HL-60/S4 treated with phorbol 12-myristate 13-acetate at 8.2 ng/mL for 4 days and 3 days (cell line): Measurements from ENCODE around the gene ZNF683.

Source experiments
- in situ Hi-C: fragments of 300-500 bp; cut with MboI; formaldehyde crosslinking; loops from 2 replicates; pipeline ENCODE4 v1.15.0; 2022; ENCODE audit warnings: low sequenced_read_pairs

ZNF683 gene

DNA sequence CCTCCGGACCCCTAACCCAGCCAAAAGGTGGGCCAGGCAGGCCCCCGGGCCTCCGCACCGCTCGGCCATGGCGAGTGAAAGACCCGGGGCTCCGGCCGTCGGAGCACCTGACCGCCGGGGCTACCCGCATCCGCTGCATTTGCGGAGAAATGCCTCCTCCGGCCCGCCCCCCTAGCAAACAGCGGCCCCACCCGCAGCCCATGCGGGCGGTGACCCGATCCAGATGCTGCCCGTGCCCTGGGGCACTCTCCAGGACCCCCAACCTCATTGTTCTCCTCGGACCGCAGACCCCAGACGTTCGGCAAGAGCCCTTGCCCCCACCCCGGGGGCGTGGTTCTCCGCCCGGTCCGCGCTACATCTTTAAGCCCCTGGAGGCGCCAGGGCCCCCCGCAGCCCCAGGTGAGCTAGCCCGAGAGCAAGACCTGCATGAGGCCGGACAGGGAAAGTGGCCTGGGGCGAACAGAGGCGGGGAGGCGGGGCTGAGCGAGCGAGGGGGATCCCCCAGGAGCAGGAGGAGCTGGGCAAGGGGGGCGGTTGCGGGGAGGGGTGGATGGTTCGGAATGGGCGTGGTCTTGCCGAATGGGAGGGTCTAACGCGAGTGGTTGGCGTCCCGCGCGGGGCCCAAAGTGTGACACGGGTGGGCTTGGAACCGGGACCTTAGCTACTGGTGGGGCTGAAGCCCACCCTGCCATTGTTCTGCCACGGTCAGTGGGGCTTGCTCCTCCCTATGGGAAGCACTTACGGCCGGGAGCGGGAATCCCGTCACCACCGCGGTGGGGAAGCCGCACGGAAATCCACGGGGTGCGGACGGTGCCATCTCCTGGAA lies 12.4 kb downstream of the ZNF683 start:
- in situ Hi-C loops = no loop called here

DNA sequence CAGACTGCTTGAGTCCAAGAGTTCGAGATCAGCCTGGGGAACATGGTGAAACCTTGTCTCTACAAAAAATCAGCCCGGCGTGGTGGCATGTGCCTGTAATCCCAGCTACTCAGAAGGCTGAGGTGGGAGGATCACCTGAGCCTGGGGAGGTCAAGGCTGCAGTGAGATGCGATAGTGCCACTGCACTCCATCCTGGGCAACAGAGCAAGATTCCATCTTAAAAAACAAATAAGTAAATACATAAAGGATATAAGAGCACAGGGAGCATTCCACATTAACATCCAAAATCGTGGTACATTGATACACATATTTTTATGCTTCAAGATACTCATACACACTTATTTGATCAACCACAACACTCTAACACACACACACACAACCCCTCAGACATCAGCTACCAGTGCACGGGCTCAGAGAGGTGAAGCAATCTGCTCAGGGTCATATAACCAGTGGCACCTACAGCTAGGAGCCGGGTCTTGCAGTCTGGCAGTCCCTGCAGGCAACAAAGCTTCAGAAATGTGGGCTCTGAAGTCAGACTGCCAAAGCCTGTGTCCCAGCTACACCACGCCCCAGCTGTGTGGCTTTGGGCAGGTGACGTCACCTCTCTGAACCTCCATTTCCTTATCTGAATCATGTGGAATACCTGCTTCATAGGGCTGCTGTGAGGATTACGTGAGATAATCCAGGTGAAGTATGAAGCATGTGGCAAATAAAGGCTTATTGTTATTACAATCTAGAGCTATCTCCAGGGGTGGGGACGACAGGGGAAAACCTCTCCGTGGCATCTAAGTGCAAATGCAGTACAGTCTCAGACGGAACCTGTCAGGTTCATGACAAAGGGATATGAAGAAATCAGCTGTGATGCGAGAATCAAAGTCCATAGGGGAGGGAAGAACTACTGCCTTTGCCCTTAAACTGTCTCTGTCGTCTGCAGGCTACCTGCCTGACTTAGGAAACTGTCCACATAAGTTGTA lies 13.9 kb downstream of the ZNF683 start:
- in situ Hi-C loops = no loop called here

DNA sequence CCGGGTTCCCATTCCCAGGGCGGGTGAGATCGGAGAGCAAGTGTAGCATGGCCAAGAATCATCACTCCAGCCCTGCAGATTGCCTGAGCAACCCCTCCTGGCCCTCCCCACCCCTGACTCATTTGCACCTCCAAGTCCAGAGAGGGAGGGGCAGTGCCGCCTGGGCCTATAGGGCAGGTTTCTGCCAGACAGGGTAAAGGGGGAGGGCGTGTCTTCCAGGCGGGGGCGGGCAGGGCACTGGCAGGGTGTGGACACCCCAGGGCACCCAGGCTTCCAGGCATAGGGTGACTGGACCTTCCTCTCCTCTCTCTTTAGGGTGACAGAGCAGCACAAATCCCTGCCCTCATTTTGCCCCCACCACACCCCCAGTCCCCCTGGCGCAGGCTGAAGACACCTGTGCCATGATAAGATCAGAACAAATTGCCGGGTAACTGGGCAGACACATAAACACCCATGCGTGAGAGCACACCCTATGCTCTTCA lies 15.4 kb downstream of the ZNF683 start:
- in situ Hi-C loops = no loop called here

- in situ Hi-C loops = no loop called here
These were observed 16.4 kb downstream of the ZNF683 start for GRCh38 chr1:26356106-26356505.

- in situ Hi-C loops = no loop called here
These were observed 17.6 kb downstream of the ZNF683 start for GRCh38 chr1:26354972-26355371.

GRCh38 chr1:26353976-26354820 lies 18.4 kb downstream of the ZNF683 start, which contains the start of gene CRYBG2:
CRYBG2 (minus strand) TSS chr1:26354130; CDS start chr1:26346657, 7,473 bp downstream.
- in situ Hi-C loops = no loop called here

DNA sequence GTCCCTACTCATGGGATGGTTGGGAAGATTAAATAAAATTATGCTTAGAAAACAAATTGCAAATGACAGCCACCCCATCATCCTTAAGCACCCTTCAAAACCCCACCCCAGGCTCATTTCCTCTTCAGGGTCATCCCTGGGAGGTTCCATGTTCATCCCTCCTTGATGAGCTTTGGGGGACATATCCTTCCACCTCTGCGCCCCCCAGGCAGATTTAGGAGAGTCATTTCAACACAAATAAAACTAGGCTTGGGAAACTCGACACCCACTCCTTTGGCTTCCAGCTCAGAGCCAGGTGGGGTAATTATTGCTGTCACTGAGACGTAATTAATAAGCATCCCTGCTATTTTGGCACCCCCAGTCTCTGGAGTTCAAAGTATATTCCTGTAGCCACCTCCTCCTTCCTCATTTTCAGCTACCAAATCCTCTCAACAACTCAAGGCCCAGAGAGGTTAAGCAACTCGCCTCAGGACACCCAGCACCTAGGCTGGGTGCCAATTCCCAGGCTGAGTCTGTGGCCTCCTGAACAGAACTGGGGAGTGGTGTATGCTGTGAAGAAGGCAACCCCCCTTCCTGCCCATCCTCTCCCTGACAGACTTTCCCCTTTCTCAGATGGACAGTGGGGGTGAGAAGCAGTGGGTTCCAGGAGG lies 19.2 kb downstream of the ZNF683 start:
- in situ Hi-C loops = no loop called here

- in situ Hi-C loops = no loop called here
These were observed 20.2 kb downstream of the ZNF683 start for GRCh38 chr1:26352338-26352679.

DNA sequence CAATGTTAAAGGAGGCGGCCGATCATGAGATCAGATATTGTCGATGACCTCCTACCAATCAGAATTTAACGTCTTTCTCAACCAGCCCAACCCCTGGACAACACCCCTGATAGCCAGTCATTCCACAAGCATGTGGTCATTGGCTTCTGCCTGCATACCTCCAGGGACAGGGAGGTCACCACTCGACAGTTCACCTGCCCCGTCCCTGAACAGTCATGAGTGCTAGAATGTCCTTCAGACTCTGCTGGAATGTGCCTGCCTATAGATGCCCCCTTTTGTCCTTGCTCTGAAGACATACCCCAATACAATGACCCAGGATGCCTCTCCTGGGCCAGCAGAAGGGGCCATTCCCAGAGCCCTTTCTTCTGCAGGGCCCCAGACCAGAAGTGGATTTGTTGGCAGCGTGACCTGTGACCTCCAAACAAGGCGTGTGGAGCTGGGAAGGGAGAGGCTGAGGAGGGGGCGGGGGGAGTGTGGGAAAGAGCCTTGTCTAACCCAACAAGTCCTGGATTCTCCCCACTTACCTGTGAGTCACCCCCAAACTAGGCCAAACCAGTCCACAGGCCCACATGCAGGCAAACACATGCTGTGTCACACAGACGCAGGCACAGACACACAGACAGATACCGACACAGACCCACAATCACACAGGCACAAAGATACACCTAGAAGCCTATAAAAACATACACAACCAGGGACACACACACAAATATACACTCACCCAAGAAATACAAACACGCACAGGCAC lies 20.8 kb downstream of the ZNF683 start:
- in situ Hi-C loops = no loop called here

DNA sequence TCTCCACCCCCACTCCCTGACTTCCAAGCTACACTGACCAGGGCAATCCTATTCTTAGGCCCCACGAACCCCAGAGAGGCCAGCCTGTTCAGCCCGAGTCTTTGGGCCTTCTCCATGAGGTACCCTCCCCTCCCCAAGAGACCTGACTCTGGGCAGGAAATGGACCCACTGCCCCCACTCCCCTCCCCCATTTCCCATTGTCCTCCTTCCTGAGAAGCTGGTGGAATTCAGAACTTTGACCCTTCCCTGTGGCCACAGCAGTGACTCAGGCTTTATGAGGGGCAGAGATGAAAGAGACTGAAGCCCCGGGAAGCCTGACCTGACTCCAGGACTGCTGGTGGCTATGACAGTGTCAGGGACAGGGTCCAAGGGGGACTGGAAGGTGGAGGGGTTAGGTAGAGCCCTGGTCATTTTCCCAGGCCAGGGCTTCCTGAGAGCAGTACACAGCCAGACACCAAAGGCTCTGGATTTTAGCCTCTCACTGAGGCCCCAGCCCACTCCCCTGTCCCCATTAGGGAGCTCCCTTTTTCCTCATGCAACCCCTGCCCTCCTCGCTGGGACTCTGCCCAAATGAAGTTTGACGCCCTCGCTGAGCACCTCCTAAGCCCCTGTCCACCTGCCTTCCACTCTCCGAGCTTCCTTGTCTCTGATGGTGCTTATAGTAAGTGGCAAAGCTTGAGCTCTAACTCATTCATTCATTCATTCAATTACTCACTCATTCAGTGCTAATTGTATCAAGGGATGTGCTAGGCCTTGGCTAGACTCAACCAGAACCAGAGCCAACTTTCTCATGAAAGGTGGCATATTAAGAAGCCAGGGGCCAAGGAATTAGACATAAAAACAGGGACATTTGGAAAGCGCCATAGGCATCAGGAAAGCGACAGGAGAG lies 21.6 kb downstream of the ZNF683 start:
- in situ Hi-C loops = no loop called here

DNA sequence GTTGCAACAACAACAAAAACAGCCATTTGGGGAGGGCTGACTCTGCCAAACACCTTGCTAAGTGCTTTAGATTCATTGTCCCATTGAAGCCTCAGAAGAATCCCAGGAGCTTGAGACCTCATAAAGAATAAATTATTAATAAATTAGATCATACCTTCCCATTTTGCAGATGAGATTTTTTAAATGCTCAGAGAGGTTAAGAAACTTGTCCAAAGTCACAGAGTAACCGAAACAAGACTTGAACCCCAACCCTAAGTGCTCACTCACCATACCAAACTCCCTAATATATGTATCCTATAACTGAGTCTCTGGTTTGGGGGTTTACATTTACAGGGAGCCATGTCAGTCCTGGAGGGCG lies 22.2 kb downstream of the ZNF683 start:
- in situ Hi-C loops = no loop called here

GRCh38 chr1:26349877-26350244 lies 22.7 kb downstream of the ZNF683 start:
- in situ Hi-C loops = no loop called here

GRCh38 chr1:26349188-26349876 lies 23.2 kb downstream of the ZNF683 start:
- in situ Hi-C loops = no loop called here

DNA sequence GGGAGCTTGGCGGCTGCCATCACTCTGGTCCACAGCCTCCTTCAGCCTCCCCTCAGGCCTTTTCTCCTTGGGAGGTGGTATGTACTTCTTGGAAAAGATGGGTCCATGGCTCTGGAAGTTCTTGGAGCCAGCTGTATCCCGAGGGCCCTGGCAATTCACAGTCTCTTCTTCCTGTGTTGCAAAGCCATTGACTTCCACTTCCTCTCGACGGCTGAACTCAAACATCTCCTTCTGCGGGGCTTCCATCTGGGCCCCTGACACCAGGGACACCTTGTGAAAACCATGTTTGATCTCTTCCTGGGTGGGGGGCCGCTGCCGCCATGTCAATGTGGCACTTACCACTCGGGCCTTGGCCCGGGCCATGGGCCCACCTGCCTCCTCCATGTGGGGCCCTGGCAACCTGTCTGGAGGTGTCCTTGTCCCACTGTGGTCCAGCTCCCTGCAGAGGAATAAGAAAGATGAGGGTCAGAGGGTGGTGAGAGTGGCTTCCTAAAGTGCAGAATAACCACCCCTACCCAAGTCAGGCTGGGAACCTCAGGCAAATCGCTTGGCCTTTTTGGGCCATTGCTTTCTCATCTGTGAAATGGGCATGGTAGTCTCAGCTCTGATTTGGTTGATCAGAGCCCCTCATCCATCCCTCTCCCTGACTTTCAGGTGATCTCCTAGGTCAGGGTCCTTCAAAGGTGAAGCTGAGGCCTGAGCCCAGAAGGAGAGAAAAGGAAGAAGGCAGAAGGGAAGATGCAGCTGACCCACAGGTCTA lies 26.1 kb downstream of the ZNF683 start:
- in situ Hi-C loops = no loop called here

DNA sequence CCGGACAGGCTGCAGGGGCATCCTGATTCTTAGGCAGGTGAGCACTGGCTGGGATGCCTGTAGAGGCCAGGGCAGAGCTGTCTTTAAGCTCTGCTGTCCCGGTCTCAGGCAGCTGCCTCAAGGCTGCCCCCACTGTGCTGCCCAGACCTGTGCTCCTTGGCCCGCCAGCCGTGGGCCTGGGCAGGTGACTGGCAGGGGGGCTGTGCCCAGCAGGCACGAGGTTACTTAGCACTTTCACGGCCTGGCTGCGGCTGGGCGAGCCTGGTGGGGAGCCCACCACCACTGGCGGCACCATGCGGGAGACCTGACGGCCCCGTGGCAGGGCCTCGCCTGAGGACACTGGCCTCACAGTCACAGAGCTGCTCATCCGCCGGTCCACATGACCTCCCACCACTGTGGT lies 26.8 kb downstream of the ZNF683 start:
- in situ Hi-C loops = no loop called here

DNA sequence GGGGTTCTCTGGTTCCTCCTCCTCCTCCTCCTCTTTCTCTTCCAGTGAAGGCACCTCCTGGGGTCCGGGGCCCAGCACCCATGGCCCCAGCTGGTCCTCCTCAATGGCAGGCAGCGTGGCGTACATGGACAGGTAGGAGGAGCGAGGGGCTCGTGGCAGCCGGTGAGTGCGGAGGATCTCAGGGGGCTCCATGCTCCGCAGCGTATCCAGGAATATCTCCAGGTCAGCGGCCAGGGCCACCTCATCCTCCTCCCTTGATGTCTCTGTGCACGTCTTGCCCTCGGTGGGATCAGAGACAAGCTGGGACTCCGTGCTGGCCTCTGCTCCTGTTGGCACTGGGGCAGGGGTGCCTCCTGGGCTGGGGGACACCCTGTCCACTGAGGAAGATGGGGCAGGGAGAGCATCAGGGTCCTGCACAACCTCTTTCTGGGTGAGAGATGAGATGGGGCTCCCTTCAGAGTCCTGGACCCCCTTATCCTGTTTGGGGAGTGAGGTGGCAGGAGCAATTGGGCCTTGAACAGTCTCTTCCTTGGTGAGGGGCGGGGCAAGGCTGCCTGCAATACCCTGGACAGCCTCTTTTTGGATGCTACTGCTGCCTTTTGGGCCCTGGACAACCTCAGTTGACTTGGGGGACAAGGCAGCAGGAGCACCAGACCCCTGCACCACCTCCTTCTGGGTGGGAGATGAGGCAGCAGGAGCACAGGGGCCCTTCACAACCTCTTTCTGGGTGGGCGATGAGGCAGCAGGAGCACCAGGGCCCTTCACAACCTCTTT lies 28.2 kb downstream of the ZNF683 start:
- in situ Hi-C loops = no loop called here

GRCh38 chr1:26340047-26340481 lies 32.5 kb downstream of the ZNF683 start:
- in situ Hi-C loops = no loop called here
